ENCODE data around the gene GALNT15.

GALNT15 gene

GRCh38 chr3:16262174-16262573 is 87.7 kb downstream of the GALNT15 start:
- DNase-seq (ENCODE audit: insufficient read length, low spot score) (no peak), FAIRE-seq (no peak)
- TF ChIP-seq CTCF (IDR thresholded peaks at IDR 0.05; ENCODE audit: insufficient read depth, missing control alignments) = no peak

- no peak for TF ChIP-seq CTCF (IDR thresholded peaks at IDR 0.05; ENCODE audit: insufficient read depth, missing control alignments)
- FAIRE-seq = no peak
- DNase-seq (ENCODE audit: insufficient read length, low spot score) = no peak
Measured at GRCh38 chr3:16264174-16264707, 89.8 kb downstream of the GALNT15 start.

- no peak for FAIRE-seq
- DNase-seq (ENCODE audit: insufficient read length, low spot score) = peak; percentile 76
- no peak for TF ChIP-seq CTCF (IDR thresholded peaks at IDR 0.05; ENCODE audit: insufficient read depth, missing control alignments)
Measured at GRCh38 chr3:16264708-16265454, 90.4 kb downstream of the GALNT15 start, which contains the start of the genes DPH3 and OXNAD1. Gene DPH3, minus strand, starts transcription at chr3:16264943. Its CDS starts 67 bp downstream, at chr3:16264876. Gene OXNAD1, plus strand, starts transcription at chr3:16265212. Its CDS starts 5,741 bp downstream, at chr3:16270953.

- TF ChIP-seq CTCF (IDR thresholded peaks at IDR 0.05; ENCODE audit: insufficient read depth, missing control alignments) = no peak
- no peak for DNase-seq (ENCODE audit: insufficient read length, low spot score)
- no peak for FAIRE-seq
Measured at GRCh38 chr3:16265455-16265786, 90.9 kb downstream of the GALNT15 start.

GRCh38 chr3:16266714-16267113 is 92.2 kb downstream of the GALNT15 start:
- TF ChIP-seq CTCF (IDR thresholded peaks at IDR 0.05; ENCODE audit: insufficient read depth, missing control alignments) = no peak
- FAIRE-seq = no peak
- DNase-seq (ENCODE audit: insufficient read length, low spot score) = no peak

- FAIRE-seq = no peak
- TF ChIP-seq CTCF (IDR thresholded peaks at IDR 0.05; ENCODE audit: insufficient read depth, missing control alignments) = no peak
- no peak for DNase-seq (ENCODE audit: insufficient read length, low spot score)
Measured at GRCh38 chr3:16270855-16271254, 96.4 kb downstream of the GALNT15 start.

- FAIRE-seq (no peak), DNase-seq (ENCODE audit: insufficient read length, low spot score) (no peak)
Measured at GRCh38 chr3:16272588-16272987, 98.1 kb downstream of the GALNT15 start.

More at GRCh38 chr3:16272588-16272987, 98.1 kb downstream of the GALNT15 start:
- no peak for TF ChIP-seq CTCF (IDR thresholded peaks at IDR 0.05; ENCODE audit: insufficient read depth, missing control alignments)

Data from D721Med (cell line).